Measurements from ENCODE around the gene PEX5.
"Not testable (repeated sequence)": the region's sequence is repeated elsewhere in the genome, so short reads cannot be mapped to it uniquely, and the experiment has no call there.

Gene PEX5

DNA sequence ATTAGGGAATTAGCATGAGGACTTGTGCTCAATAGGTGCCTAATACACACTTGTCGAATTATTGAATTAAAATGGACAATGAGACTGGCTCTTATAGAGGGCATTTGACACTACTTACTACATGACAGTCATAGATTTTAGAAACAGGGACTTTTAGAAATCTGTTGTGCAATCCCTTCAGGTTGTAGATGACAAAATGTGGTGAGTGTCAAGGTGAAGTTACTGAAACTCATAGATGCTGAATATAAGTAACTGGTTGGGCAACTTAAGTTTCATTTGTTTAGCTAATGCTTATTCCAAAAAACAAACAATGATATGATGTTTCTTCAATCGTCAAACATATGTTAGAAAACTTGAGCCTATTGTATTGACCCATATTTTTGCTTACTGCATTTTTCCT, 12.9 kb upstream of the PEX5 start:
- no peak for TF ChIP-seq CTCF (IDR thresholded peaks at IDR 0.05; ENCODE audit: low read depth, low read length)

GRCh38 chr12:7178481-7178880, 11.0 kb upstream of the PEX5 start:
- H3K4me3 ChIP-seq (ENCODE audit: low read depth, low read length) = no peak overlapping the region
- no peak for TF ChIP-seq CTCF (IDR thresholded peaks at IDR 0.05; ENCODE audit: low read depth, low read length)

More for the DNA sequence above, 12.9 kb upstream of the PEX5 start:
- H3K4me3 ChIP-seq (ENCODE audit: low read depth, low read length) = no peak overlapping the region

DNA sequence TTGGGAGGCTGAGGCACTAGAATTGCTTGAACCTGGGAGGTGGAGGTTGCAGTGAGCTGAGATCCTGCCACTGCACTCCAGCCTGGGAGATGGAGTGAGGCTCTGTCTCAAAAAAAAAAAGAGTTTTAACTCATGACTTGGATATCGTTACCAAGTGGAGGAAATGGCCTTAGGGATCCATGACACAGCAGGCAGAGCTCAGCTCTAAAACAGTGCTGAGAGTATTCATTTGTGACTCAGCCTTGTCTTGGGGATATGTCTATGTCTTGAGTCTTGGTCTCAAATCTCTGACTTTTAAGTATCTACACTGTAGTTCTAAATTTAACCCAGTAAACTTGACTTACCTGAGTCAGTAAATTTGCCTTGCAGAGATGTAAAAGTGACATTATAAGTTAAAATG, 8.8 kb upstream of the PEX5 start:
- no peak for TF ChIP-seq CTCF (IDR thresholded peaks at IDR 0.05; ENCODE audit: low read depth, low read length)
- no peak overlapping the region for H3K4me3 ChIP-seq (ENCODE audit: low read depth, low read length)

- H3K4me3 ChIP-seq (ENCODE audit: low read depth, low read length) = not testable (repeated sequence)
Measured at GRCh38 chr12:7186058-7186457, 3.4 kb upstream of the PEX5 start.

DNA sequence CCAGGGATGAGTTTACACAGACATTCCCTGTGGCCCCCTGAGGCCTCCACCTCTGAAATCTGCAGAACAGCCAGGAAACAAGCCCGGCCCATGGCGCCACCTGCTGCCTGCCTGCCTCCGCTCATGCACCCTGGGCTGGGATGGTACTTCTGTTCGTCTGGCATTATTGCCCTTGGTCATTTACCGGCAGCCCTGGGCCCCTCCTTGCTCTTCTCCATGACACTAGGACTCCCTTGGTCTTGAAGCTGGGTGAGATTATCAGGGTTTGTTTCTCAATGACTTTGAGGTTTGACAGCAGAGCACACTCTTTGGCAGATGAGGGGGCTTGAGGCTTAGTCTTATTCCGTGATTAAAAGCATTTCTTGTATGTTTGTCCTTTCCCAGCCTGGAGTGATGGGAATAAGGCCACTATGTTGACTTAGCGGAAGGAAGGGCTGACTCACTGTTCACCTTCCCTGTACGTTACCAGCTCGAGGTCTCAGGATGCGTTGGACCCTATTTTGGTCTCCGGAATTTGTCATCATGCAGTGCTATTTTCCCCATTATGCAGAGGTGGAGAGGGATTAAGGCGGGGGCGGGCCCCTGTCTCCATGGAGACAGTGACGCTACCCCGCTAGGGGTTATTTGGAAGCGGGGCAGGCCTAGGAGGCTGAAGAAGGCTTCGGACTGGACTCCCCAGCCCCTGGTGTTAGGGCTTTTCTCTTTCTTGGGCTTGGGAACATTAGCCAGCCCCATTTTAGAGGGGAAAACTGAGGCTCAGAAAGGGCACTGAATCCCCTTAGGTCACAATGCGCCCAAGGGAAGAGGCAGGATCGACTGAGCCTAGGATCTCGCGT, 706 bp upstream of the PEX5 start:
- peak overlapping the region; percentile 82 for H3K4me3 ChIP-seq (ENCODE audit: low read depth, low read length)
- peak; percentile 57 for TF ChIP-seq CTCF (IDR thresholded peaks at IDR 0.05; ENCODE audit: low read depth, low read length)

GRCh38 chr12:7190268-7191055, 976 bp downstream of the PEX5 start:
- H3K4me3 ChIP-seq (ENCODE audit: low read depth, low read length) = peak overlapping the region; percentile 82
- TF ChIP-seq CTCF (IDR thresholded peaks at IDR 0.05; ENCODE audit: low read depth, low read length) = no peak

GRCh38 chr12:7193674-7194073, 4.2 kb downstream of the PEX5 start:
- no peak overlapping the region for H3K4me3 ChIP-seq (ENCODE audit: low read depth, low read length)
- TF ChIP-seq CTCF (IDR thresholded peaks at IDR 0.05; ENCODE audit: low read depth, low read length) = no peak

Measured in WI38 (cell line).